Activated T-helper 2 cell treated with anti-CD3 and anti-CD28 coated beads, Interferon-gamma antibody, Interleukin-2, Interleukin-4, amounts not matched to agents 10 μg/mL and 5 μg/mL and 100 μg/mL, durations not matched to agents 14 hours and 24 hours and 36 hours (primary cell): ENCODE data around the gene ICA1. TPM values are rescaled to one million over a fixed set of nuclear protein-coding genes. Genes with fewer than 3 reads are reported as not detected.
"Not testable (repeated sequence)": the region's sequence is repeated elsewhere in the genome, so short reads cannot be mapped to it uniquely, and the experiment has no call there.

Experiments used
- DNase-seq: peaks from one replicate; pipeline ENCODE4 v3.0.0; 2021; ENCODE audit warnings: low spot score
- H3K27ac Mint-ChIP-seq: one replicate; pipeline ENCODE4 v1.8.0; 2021; ENCODE audit warnings: mixed read lengths
- H3K27me3 Mint-ChIP-seq: one replicate; pipeline ENCODE4 v1.8.0; 2021; ENCODE audit warnings: low read depth, mixed read lengths
- H3K36me3 Mint-ChIP-seq: one replicate; pipeline ENCODE4 v1.8.0; 2021; ENCODE audit warnings: low read depth, mixed read lengths
- H3K4me1 Mint-ChIP-seq: one replicate; pipeline ENCODE4 v1.8.0; 2021; ENCODE audit warnings: low read depth, mixed read lengths
- H3K4me3 Mint-ChIP-seq: one replicate; pipeline ENCODE4 v1.8.0; 2021; ENCODE audit warnings: low read depth, mild to moderate bottlenecking, moderate library complexity, mixed read lengths
- H3K9me3 Mint-ChIP-seq: one replicate; pipeline ENCODE4 v1.8.0; 2021; ENCODE audit warnings: mixed read lengths
- intact Hi-C: fragments of 100-400 bp; cut with micrococcal nuclease; formaldehyde crosslinking; loops from one replicate; pipeline ENCODE4 v1.15.1; 2023
- total RNA-seq: library from RNA; stranded (reverse); gene quantifications from 2 replicates; pipeline ENCODE4 v1.2.3, GENCODE V29; 2022

Gene ICA1
- total RNA-seq: 3.9 and 4.8 TPM in 2 replicates

DNA sequence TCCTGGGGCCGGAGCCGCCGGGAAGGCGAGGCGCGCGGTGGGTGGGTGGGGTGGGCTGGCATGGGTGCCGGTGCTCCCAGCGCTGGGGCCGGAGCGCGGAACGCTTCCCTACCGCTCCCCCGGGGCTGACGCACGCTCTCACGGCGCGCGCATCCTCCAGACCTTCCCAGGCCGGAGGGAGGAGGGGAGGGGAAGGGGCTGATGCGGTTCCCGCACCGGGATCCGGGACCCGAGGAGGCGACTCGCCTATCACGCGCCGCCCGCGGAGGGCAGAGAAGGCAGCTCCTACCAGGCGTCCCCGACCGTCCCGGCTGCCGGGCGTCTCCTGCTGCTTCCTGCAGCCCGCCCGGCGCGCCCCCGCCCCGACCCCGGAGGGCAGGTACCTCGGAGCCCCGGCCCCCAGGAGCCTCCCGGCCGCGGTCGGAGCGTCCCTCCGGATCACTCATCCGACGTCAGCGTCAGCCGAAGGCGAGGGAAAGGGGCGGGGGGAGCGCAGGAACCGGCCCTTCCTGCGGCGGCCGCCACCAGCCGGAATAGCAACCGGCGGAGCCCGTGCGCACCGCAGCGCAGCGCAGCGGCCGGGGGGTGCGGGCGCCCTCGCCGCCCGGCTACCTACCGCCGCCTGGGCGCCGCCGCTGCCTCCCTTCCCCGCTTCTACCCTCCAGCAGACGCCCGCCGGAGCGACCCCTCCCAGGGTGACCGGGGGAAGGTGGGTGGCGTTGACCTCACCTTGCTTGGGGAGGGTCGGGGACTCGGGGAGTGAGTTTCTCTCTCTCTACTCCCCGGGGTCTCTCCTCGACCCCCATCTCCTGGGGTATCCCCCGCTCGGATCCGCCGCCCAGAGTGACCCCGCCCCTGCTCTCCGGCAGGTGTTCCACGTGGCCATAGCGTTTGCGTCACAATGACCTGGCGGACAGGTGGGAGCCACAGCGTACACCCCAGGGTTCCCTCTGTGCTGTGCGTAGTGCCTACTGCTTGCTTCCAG is at the start of gene ICA1:
Gene ICA1, minus strand, starts transcription at position 457 of the 985 bp plus-strand sequence. CDS start 26,241 bp downstream, outside the sequence.
- Mint-ChIP-seq H3K36me3 (no peaks in the 10 kb centered on the region), H3K4me1 (peaks cover 6% of the 10 kb centered on the region), H3K27me3 (peaks cover 61% of the 10 kb centered on the region), H3K9me3 (no peaks in the 10 kb centered on the region), H3K4me3 (peak within 1 kb of the TSS; percentile 80), H3K27ac (peak within 1 kb of the TSS; percentile 39)
- peak; percentile 20 for DNase-seq
- intact Hi-C loops: no loop called here

GRCh38 chr7:8310876-8311275 is 48.9 kb upstream of the ICA1 start:
- Mint-ChIP-seq H3K9me3 (peaks cover 4% of the 10 kb centered on the region), H3K27ac (no peak overlapping the region), H3K4me1 (no peaks in the 10 kb centered on the region), H3K4me3 (no peak overlapping the region), H3K36me3 (no peaks in the 10 kb centered on the region), H3K27me3 (peaks cover 7% of the 10 kb centered on the region)
- intact Hi-C loops: no loop called here
- DNase-seq: no peak

DNA sequence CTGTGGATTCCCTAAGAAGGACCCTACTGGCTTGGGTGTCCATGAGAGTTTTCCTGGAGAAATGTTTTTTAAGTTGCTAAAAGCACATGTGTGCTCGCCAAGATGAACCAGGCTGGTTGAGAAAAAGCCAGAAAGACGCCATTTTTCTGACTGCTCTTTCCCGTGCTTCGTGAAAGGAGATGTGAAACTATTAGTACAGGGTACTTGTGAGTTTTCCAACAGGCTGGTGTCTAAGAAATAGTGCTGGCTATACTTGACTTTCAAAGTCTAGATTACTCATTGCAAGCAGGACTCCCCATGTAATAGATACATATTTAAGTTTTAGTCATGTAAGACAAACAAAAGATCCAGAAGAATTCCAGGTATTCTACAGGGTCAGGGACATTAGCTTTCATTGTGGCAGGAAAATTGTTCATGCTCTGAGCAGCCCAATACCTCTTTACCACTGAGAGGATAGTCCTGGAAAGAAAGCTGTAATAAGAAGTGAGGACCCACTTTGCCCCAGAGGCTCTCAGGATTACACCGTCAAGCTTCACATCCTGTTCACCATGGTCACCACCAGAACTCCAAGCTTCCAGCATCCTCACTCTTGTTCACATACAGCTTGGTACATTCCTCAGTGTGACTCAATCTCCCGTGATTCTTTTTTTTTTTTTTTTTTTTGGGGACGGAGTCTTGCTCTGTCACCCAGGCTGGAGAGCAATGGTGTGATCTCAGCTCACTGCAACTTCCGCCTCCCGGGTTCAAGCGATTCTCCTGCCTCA is 43.8 kb upstream of the ICA1 start:
- H3K4me1 Mint-ChIP-seq: no peaks in the 10 kb centered on the region
- no peaks in the 10 kb centered on the region for H3K36me3 Mint-ChIP-seq
- no peak overlapping the region for H3K4me3 Mint-ChIP-seq
- H3K27me3 Mint-ChIP-seq: no peaks in the 10 kb centered on the region
- H3K27ac Mint-ChIP-seq: no peak overlapping the region
- intact Hi-C loops: no loop called here
- H3K9me3 Mint-ChIP-seq: no peaks in the 10 kb centered on the region
- DNase-seq: no peak

DNA sequence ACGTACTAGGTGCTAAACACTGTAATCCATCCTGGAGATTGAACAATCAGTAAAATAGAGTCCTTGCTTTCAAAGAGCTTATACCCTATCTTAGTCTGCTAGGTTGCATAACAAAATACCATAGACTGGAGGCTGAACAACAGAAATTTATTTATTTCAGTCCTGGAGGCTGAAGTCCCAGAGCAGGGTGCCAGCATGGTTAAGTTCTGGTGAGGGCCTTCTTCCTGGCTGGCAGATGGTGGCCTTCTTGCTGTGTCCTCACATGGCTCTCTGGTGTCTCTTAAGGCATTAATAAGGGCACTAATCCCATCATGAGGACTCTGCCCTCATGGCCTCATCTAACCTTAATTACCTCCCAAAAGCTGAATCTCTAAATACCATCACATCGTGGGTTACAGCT is 43.1 kb upstream of the ICA1 start:
- H3K9me3 Mint-ChIP-seq: no peaks in the 10 kb centered on the region
- no peak for DNase-seq

DNA sequence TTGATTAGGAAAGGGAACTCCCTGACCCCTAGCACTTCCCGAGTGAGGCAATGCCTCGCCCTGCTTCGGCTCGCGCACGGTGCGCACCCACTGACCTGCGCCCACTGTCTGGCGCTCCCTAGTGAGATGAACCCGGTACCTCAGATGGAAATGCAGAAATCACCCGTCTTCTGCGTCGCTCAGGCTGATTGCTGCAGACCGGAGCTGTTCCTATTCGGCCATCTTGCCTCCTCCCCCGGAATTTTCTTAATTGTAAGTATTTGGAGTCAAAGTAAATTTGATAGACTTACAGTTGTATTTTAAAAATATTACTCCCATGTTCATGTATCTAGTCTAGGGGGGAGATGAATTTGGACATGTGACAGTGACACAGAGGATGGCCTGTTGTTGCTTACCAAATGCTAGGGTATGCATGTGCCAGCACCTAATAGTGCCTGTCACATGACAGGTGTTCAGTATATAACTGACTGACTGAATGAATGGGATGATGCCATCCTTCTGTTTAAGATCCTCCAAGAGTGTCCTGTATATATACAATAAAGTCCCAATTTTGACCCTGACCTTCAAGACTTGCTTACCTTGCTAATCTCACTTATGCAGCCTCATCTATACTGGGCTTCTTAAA is 42.0 kb upstream of the ICA1 start:
- DNase-seq: no peak
- H3K4me3 Mint-ChIP-seq: no peak overlapping the region
- peaks cover 2% of the 10 kb centered on the region for H3K27me3 Mint-ChIP-seq
- intact Hi-C loops: no loop called here
- H3K4me1 Mint-ChIP-seq: no peaks in the 10 kb centered on the region
- no peaks in the 10 kb centered on the region for H3K9me3 Mint-ChIP-seq
- H3K36me3 Mint-ChIP-seq: no peaks in the 10 kb centered on the region
- no peak overlapping the region for H3K27ac Mint-ChIP-seq

More for the DNA sequence above, 43.1 kb upstream of the ICA1 start:
- Mint-ChIP-seq H3K27me3 (peaks cover 2% of the 10 kb centered on the region), H3K36me3 (no peaks in the 10 kb centered on the region), H3K4me1 (no peaks in the 10 kb centered on the region), H3K4me3 (no peak overlapping the region), H3K27ac (no peak overlapping the region)
- intact Hi-C loops: no loop called here

DNA sequence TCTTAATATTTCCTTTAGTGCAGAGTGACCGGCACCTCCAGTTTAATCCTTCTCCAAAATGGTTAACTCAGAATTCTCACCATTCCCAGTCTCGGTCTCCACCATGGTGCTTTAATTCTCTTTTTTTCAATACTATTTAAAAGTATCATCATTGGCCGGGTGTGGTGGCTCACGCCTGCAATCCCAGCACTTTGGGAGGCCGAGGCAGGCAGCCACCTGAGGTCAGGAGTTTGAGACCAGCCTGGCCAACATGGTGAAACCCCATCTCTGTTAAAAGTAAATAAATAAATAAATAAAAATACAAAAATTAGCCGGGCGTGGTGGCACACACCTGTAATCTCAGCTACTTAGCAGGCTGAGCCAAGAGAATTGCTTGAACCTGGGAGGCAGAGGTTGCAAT is 35.1 kb upstream of the ICA1 start:
- H3K27me3 Mint-ChIP-seq: peaks cover 12% of the 10 kb centered on the region
- intact Hi-C loops: loop anchor here (2.0 to 10.0 kb wide), 4 partner anchors 535 to 872 kb away; no protein-coding TSS in a partner anchor
- not testable (repeated sequence) for H3K27ac Mint-ChIP-seq, DNase-seq, H3K4me3 Mint-ChIP-seq, H3K36me3 Mint-ChIP-seq, H3K4me1 Mint-ChIP-seq, H3K9me3 Mint-ChIP-seq

DNA sequence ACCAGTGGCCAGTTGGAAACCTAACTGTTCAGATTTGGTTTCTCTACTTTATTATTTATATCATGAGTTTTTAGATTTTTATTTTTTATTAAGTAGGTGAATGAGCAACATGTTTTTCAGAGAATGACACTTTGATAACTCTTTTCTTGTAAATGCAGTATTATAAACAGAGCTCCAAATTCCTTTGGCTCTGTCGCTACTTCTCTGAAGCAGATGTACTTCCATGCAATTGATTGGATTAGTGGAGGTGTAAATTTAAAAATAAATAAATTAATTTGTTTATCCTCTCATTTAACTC is 34.3 kb upstream of the ICA1 start:
- peaks cover 2% of the 10 kb centered on the region for H3K4me1 Mint-ChIP-seq
- DNase-seq: no peak
- H3K27ac Mint-ChIP-seq: no peak overlapping the region
- no peaks in the 10 kb centered on the region for H3K9me3 Mint-ChIP-seq
- H3K36me3 Mint-ChIP-seq: no peaks in the 10 kb centered on the region
- no peak overlapping the region for H3K4me3 Mint-ChIP-seq
- H3K27me3 Mint-ChIP-seq: peaks cover 12% of the 10 kb centered on the region
- intact Hi-C loops: loop anchor here (2.0 to 10.0 kb wide), 4 partner anchors 534 to 872 kb away; no protein-coding TSS in a partner anchor

DNA sequence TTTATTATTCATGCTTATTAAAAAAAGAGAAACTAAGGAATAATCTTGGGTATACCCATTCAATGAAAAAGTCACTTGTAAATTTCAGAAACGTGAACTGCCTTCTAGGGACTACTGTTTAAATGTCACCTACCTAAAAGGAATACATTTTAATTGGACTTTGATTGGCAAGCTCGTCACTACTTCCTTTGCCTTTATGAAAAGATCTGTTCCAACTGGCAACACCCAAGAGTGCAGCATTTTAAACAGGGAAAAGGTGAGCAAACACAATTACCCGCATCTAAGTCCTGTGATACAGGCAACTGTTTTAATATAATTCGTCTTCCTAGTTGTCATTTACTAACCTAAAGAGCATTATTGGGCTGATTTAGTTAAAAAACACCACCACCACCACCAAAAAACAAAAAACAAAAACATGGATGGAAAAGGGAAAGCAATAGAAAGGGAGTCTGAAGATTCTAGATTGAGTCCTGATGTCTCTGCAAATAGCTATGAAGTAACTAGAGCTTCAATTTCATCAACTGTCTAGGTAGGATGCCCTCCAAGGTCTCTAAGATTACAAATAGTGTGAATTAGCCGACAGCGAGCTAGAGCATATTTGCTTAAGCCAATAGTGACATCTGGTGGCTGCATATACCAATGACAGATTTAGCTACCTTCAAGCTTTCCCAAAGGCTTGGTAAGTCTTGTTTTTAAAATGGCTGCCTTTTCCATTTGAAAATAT is 33.8 kb upstream of the ICA1 start:
- no peaks in the 10 kb centered on the region for H3K36me3 Mint-ChIP-seq
- H3K4me1 Mint-ChIP-seq: peaks cover 2% of the 10 kb centered on the region
- H3K4me3 Mint-ChIP-seq: no peak overlapping the region
- no peak overlapping the region for H3K27ac Mint-ChIP-seq
- peak; percentile 14 for DNase-seq
- peaks cover 12% of the 10 kb centered on the region for H3K27me3 Mint-ChIP-seq
- intact Hi-C loops: loop anchor here (2.0 to 10.0 kb wide), 4 partner anchors 533 to 871 kb away; no protein-coding TSS in a partner anchor
- H3K9me3 Mint-ChIP-seq: no peaks in the 10 kb centered on the region

- no peak for DNase-seq
- peaks cover 24% of the 10 kb centered on the region for H3K27me3 Mint-ChIP-seq
- no peak overlapping the region for H3K4me3 Mint-ChIP-seq
- peaks cover 5% of the 10 kb centered on the region for H3K4me1 Mint-ChIP-seq
- H3K36me3 Mint-ChIP-seq: no peaks in the 10 kb centered on the region
- no peaks in the 10 kb centered on the region for H3K9me3 Mint-ChIP-seq
- H3K27ac Mint-ChIP-seq: no peak overlapping the region
- intact Hi-C loops: loop anchor here (10.0 kb wide), 2 partner anchors 697 to 867 kb away; no protein-coding TSS in a partner anchor
These were observed 29.6 kb upstream of the ICA1 start for GRCh38 chr7:8291397-8292141.

- peaks cover 2% of the 10 kb centered on the region for H3K4me1 Mint-ChIP-seq
- intact Hi-C loops: loop anchor here (10.0 kb wide), 2 partner anchors 696 to 866 kb away; no protein-coding TSS in a partner anchor
- DNase-seq: no peak
- H3K36me3 Mint-ChIP-seq: no peaks in the 10 kb centered on the region
- H3K27ac Mint-ChIP-seq: no peak overlapping the region
- no peaks in the 10 kb centered on the region for H3K9me3 Mint-ChIP-seq
- peaks cover 21% of the 10 kb centered on the region for H3K27me3 Mint-ChIP-seq
- H3K4me3 Mint-ChIP-seq: no peak overlapping the region
These were observed 28.8 kb upstream of the ICA1 start for GRCh38 chr7:8290645-8291308.

DNA sequence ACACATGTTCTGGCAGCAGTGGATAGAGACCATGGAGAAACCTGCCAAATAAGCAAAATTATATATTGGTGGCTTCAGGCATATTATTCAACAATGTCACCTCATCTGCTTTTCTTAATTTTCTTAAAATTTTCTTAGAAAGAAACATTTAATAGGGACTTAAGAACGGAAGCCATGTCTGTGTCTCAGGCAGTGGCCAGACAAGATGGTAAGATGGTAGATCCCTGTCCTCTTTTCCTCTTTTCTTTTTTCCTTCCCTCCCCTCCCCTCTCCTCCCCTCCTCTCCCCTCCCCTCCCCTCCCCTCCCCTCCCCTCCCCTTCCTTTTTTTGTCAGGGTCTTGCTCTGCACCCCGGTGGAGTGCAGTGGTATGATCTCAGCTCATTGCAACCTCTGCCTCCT is 24.2 kb upstream of the ICA1 start:
- H3K27me3 Mint-ChIP-seq: peaks cover 16% of the 10 kb centered on the region
- H3K4me1 Mint-ChIP-seq: peaks cover 2% of the 10 kb centered on the region
- H3K27ac Mint-ChIP-seq: no peak overlapping the region
- H3K4me3 Mint-ChIP-seq: no peak overlapping the region
- H3K36me3 Mint-ChIP-seq: no peaks in the 10 kb centered on the region
- DNase-seq: no peak
- intact Hi-C loops: no loop called here
- no peaks in the 10 kb centered on the region for H3K9me3 Mint-ChIP-seq
